DND-41 (cell line): ENCODE results near the gene ISY1.
"Not testable (repeated sequence)": the region's sequence is repeated elsewhere in the genome, so short reads cannot be mapped to it uniquely, and the experiment has no call there.

Experiments used
- ATAC-seq: fragments of 200-7000 bp; cut with Tn5 transposase; 3 replicates; pipeline ENCODE4 v1.9.1; 2021; ENCODE audit warnings: low read depth; ENCODE audit not compliant: insufficient read depth
- DNase-seq: peaks from one replicate; pipeline ENCODE4 v3.0.0-alpha.2; 2020
- H2AFZ ChIP-seq: 2 replicates; pipeline ENCODE4 v1.6.0; 2012; ENCODE audit warnings: low read depth, low read length
- H3K27ac ChIP-seq: 2 replicates; pipeline ENCODE4 v1.5.1; 2012; ENCODE audit warnings: low read length, inconsistent platforms
- H3K27me3 ChIP-seq: fragments of 200-600 bp; sonication (generic); 2 replicates; pipeline ENCODE4 v1.6.0; 2012; ENCODE audit warnings: low read length, mild to moderate bottlenecking, inconsistent platforms; ENCODE audit not compliant: insufficient read depth, poor library complexity
- H3K36me3 ChIP-seq: 2 replicates; pipeline ENCODE4 v1.5.1; 2012; ENCODE audit warnings: low read length, inconsistent platforms; ENCODE audit not compliant: insufficient read depth
- H3K4me1 ChIP-seq: 2 replicates; pipeline ENCODE4 v1.5.1; 2012; ENCODE audit warnings: mild to moderate bottlenecking, low read length; ENCODE audit not compliant: insufficient read depth
- H3K4me2 ChIP-seq: 2 replicates; pipeline ENCODE4 v1.6.0; 2012; ENCODE audit warnings: mild to moderate bottlenecking, moderate library complexity, low read length, inconsistent platforms; ENCODE audit not compliant: insufficient read depth
- H3K4me3 ChIP-seq, 2 experiments: fragments of 200-600 bp in 1 of 2; shearing (Covaris generic) in 1 of 2; 2 replicates each; pipeline ENCODE4 v1.5.1; 2012 to 2016; ENCODE audit warnings: inconsistent platforms in 2 of 2, low read length in 2 of 2, mild to moderate bottlenecking in 2 of 2, low read depth in 1 of 2, moderate library complexity in 1 of 2
- H3K79me2 ChIP-seq: 2 replicates; pipeline ENCODE4 v1.6.0; 2012; ENCODE audit warnings: low read length, inconsistent platforms; ENCODE audit not compliant: insufficient read depth
- H3K9ac ChIP-seq: 2 replicates; pipeline ENCODE4 v1.6.0; 2012; ENCODE audit warnings: low read depth, mild to moderate bottlenecking, inconsistent platforms, low read length, moderate library complexity
- H3K9me3 ChIP-seq: 2 replicates; pipeline ENCODE4 v1.5.1; 2012; ENCODE audit warnings: low read length, moderate library complexity, mild to moderate bottlenecking, inconsistent platforms; ENCODE audit not compliant: insufficient read depth, severe bottlenecking
- H4K20me1 ChIP-seq: 2 replicates; pipeline ENCODE4 v1.6.0; 2012; ENCODE audit warnings: low read length; ENCODE audit not compliant: insufficient read depth
- CTCF ChIP-seq: IDR thresholded peaks from 2 replicates; pipeline ENCODE4 v1.5.1; 2012; ENCODE audit warnings: borderline replicate concordance, low read length, moderate library complexity, mild to moderate bottlenecking; ENCODE audit not compliant: poor library complexity, severe bottlenecking; ENCODE audit errors: extremely low read depth
- EZH2 ChIP-seq: IDR thresholded peaks from 3 replicates; pipeline ENCODE4 v1.6.1; 2012; ENCODE audit warnings: borderline replicate concordance, low read depth, mild to moderate bottlenecking, moderate library complexity, low read length, inconsistent platforms; ENCODE audit not compliant: severe bottlenecking

ISY1 gene

GRCh38 chr3:129173206-129173605 is 12.3 kb upstream of the ISY1 start:
- no peak for TF ChIP-seq CTCF
- TF ChIP-seq EZH2: no peak
- H3K27ac ChIP-seq: no peak overlapping the region
- peaks cover 92% of the 10 kb centered on the region for H3K79me2 ChIP-seq
- H2AFZ ChIP-seq: no peak overlapping the region
- DNase-seq (no peak), ATAC-seq (no peak)
- no peak overlapping the region for H3K4me2 ChIP-seq
- H3K4me3 ChIP-seq: no peak overlapping the region
- no peaks in the 10 kb centered on the region for H3K27me3 ChIP-seq
- H3K36me3 ChIP-seq: peaks cover 83% of the 10 kb centered on the region
- peaks cover 18% of the 10 kb centered on the region; the same call in 1 of the 2 replicates for H3K4me1 ChIP-seq
- peaks cover 80% of the 10 kb centered on the region for H4K20me1 ChIP-seq
- no peaks in the 10 kb centered on the region for H3K9me3 ChIP-seq
- no peak overlapping the region for H3K9ac ChIP-seq

GRCh38 chr3:129166579-129167332 is 5.9 kb upstream of the ISY1 start:
- no peaks in the 10 kb centered on the region for H3K27me3 ChIP-seq
- peaks cover 40% of the 10 kb centered on the region for H3K79me2 ChIP-seq
- H2AFZ ChIP-seq: no peak overlapping the region
- H3K9ac ChIP-seq: no peak overlapping the region
- peaks cover 19% of the 10 kb centered on the region for H3K4me1 ChIP-seq
- no peak for ATAC-seq
- TF ChIP-seq EZH2 (no peak), CTCF (no peak)
- DNase-seq: no peak
- H3K9me3 ChIP-seq: no peaks in the 10 kb centered on the region
- no peak overlapping the region for H3K4me2 ChIP-seq
- H3K27ac ChIP-seq: no peak overlapping the region
- H3K4me3 ChIP-seq: no peak overlapping the region
- peaks cover 53% of the 10 kb centered on the region for H3K36me3 ChIP-seq
- H4K20me1 ChIP-seq: peaks cover 19% of the 10 kb centered on the region; the same call in 1 of the 2 replicates

- not testable (repeated sequence) for H2AFZ ChIP-seq, ATAC-seq, H3K4me3 ChIP-seq, H3K9ac ChIP-seq, H3K27ac ChIP-seq, H4K20me1 ChIP-seq, H3K4me2 ChIP-seq, DNase-seq, H3K9me3 ChIP-seq, H3K27me3 ChIP-seq
- H3K79me2 ChIP-seq: peaks cover 31% of the 10 kb centered on the region
- H3K4me1 ChIP-seq: peaks cover 19% of the 10 kb centered on the region
- H3K36me3 ChIP-seq: peaks cover 42% of the 10 kb centered on the region
Measured at GRCh38 chr3:129165594-129165993, 4.7 kb upstream of the ISY1 start.

- Histone ChIP-seq H3K9me3 (no peaks in the 10 kb centered on the region), H3K36me3 (peaks cover 31% of the 10 kb centered on the region), H3K4me1 (peaks cover 26% of the 10 kb centered on the region), H4K20me1 (no peaks in the 10 kb centered on the region; the same call in 1 of the 2 replicates), H2AFZ (no peak overlapping the region), H3K79me2 (peaks cover 31% of the 10 kb centered on the region), H3K9ac (no peak overlapping the region), H3K27ac (no peak overlapping the region), H3K4me3 (no peak overlapping the region), H3K4me2 (no peak overlapping the region), H3K27me3 (no peaks in the 10 kb centered on the region)
- ATAC-seq: no peak
- no peak for DNase-seq
- TF ChIP-seq EZH2 (no peak), CTCF (no peak)
Measured at GRCh38 chr3:129164500-129164899, 3.6 kb upstream of the ISY1 start.
